Upper lobe of left lung (tissue), 6 donors: ENCODE measurements around the gene PRKD2. TPM values are rescaled to one million over a fixed set of nuclear protein-coding genes. Genes with fewer than 3 reads are reported as not detected.

Experiments
- ATAC-seq, 2 donors: fragments of 200-7000 bp; cut with Tn5 transposase; one replicate each; pipeline ENCODE4 v1.9.1; 2022; ENCODE audit warnings: mild to moderate bottlenecking in 2 of 2, moderate library complexity in 2 of 2; ENCODE audit not compliant: low FRiP score in 2 of 2
- DNase-seq, 2 donors: peaks; one replicate each; pipeline ENCODE4 v3.0.0-alpha.2; 2019 to 2020
- H3K27ac ChIP-seq, 4 donors: fragments of 200-600 bp; sonication (generic); one replicate each; pipeline ENCODE4 v1.5.1; 2016 to 2019
- H3K27me3 ChIP-seq, 4 donors: fragments of 200-600 bp; sonication (generic); one replicate each; pipeline ENCODE4 v1.5.1; 2017 to 2019
- H3K36me3 ChIP-seq, 4 donors: fragments of 200-600 bp; sonication (generic); one replicate each; pipeline ENCODE4 v1.5.1; 2016 to 2019
- H3K4me1 ChIP-seq, 4 donors: fragments of 200-600 bp; sonication (generic); one replicate each; pipeline ENCODE4 v1.5.1; 2018 to 2019
- H3K4me3 ChIP-seq, 4 donors: fragments of 200-600 bp; sonication (generic); one replicate each; pipeline ENCODE4 v1.5.1; 2017 to 2019; ENCODE audit warnings: mild to moderate bottlenecking in 2 of 4, moderate library complexity in 1 of 4
- H3K9me3 ChIP-seq, 4 donors: fragments of 200-600 bp; sonication (generic); one replicate each; pipeline ENCODE4 v1.5.1; 2018 to 2019
- EP300 ChIP-seq, 4 donors: sonication (generic); formaldehyde crosslinking; IDR thresholded peaks; one replicate each; pipeline ENCODE4 v1.5.1; 2017; ENCODE audit warnings: antibody characterized with exemption in 4 of 4, control low read depth in 2 of 4
- POLR2A ChIP-seq, 4 donors: fragments of 450-650 bp; IDR thresholded peaks; one replicate each; pipeline ENCODE4 v1.5.1; 2016 to 2017; ENCODE audit warnings: antibody characterized with exemption in 4 of 4, mild to moderate bottlenecking in 2 of 4
- POLR2AphosphoS5 ChIP-seq, 2 donors: sonication (generic); formaldehyde crosslinking; IDR thresholded peaks; one replicate each; pipeline ENCODE4 v1.5.1; 2017; ENCODE audit warnings: antibody characterized with exemption in 2 of 2
- WGBS, 2 donors: methylation state at CpG; one replicate each; pipeline ENCODE4 v1.1.5; 2017 to 2018; 5-methylcytosine and 5-hydroxymethylcytosine counted together
- total RNA-seq, 6 donors: library from RNA; depleted of rRNA in 4 of 6; stranded (reverse); fragments of >200 nt in 4 of 6; gene quantifications; one replicate each; pipeline versions ENCODE4 v1.1.0 to v1.2.1, GENCODE V29; 2016 to 2021
- TF ChIP-seq, protein P1 (sequence below), 6 experiments: fragments of 450-650 bp in 4 of 6; fragments of 200-600 bp in 2 of 6; sonication (generic) in 2 of 6; IDR thresholded peaks; one replicate each; pipeline ENCODE4 v1.5.1; 2016 to 2019; ENCODE audit warnings: antibody characterized with exemption in 6 of 6
- donor health status: DM: no; HTN: no; CAD: no; lungs with moderate emphysema.
- donor health status: DM: no; HTN: yes; CAD: no; lungs with severe emphysema.

PRKD2 gene
- total RNA-seq, 6 donors from 2014 or later: 25.2 to 65.4 (median 50.3) TPM

DNA sequence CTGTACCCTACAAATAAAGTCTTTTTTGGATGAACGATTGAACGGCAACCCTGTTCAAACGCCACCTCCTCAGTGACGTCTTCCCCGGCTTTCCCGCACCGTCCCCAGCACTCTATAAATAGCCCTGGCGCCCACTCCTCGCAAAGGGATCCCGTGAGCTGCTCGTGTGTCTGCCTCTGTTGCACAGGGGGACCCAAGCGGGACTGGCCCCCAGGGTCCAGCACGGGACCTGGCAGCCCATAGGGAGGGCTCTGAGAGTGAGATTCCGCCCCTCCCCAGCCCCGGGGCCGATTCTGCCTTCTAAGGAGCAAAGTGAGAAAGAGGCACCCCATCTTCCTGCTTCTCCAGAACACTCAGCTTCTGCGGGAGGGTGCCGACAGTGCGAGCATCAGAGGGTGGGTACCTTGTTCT is 20.9 kb upstream of the PRKD2 start:
- Histone ChIP-seq H3K27ac (peak overlapping the region; percentile 14 to 81 (median 67)), H3K36me3 (peaks cover 8 to 53% (median 38%) of the 10 kb centered on the region in 4 donors)
- WGBS, 2 donors: 80 to 90% methylated on average over 19 of the region's 19 CpGs

DNA sequence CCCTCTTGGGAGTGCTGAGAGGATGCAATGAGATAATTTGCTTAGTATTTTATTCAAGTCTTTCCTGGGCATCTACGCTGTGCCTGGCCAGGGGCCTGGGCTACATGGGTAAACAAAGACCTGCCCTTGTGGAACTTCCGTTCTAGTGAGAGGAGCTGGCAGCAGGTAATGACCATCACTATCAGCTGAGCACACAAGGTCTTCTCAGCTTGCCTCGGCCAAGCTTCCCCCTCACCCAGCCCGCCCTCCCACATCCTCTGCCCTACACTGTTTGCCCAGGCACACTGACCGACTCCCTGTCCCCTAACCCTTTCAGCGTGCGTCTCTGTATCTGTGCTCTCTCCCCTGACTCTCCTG is 20.4 kb upstream of the PRKD2 start:
- TF ChIP-seq, protein P1, sequence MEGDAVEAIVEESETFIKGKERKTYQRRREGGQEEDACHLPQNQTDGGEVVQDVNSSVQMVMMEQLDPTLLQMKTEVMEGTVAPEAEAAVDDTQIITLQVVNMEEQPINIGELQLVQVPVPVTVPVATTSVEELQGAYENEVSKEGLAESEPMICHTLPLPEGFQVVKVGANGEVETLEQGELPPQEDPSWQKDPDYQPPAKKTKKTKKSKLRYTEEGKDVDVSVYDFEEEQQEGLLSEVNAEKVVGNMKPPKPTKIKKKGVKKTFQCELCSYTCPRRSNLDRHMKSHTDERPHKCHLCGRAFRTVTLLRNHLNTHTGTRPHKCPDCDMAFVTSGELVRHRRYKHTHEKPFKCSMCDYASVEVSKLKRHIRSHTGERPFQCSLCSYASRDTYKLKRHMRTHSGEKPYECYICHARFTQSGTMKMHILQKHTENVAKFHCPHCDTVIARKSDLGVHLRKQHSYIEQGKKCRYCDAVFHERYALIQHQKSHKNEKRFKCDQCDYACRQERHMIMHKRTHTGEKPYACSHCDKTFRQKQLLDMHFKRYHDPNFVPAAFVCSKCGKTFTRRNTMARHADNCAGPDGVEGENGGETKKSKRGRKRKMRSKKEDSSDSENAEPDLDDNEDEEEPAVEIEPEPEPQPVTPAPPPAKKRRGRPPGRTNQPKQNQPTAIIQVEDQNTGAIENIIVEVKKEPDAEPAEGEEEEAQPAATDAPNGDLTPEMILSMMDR (IDR thresholded peaks at IDR 0.05): no peak
- no peak for TF ChIP-seq POLR2A (IDR thresholded peaks at IDR 0.05)
- no peak for TF ChIP-seq EP300 (IDR thresholded peaks at IDR 0.05)
- no peak for TF ChIP-seq POLR2AphosphoS5 (IDR thresholded peaks at IDR 0.05)
- DNase-seq (no peak), ATAC-seq (no peak)
- Histone ChIP-seq H3K4me1 (peaks cover 21 to 66% (median 33%) of the 10 kb centered on the region in 4 donors), H3K36me3 (peaks cover 8 to 58% (median 43%) of the 10 kb centered on the region in 4 donors), H3K9me3 (no peaks in the 10 kb centered on the region), H3K4me3 (no peak overlapping the region), H3K27ac (peak overlapping the region; percentile 63 to 81 (median 68)), H3K27me3 (no peaks in the 10 kb centered on the region)
- WGBS, 2 donors: 54 to 65% methylated on average over 7 of the region's 7 CpGs

More for the DNA sequence above, 20.9 kb upstream of the PRKD2 start:
- TF ChIP-seq POLR2A (IDR thresholded peaks at IDR 0.05) (no peak), POLR2AphosphoS5 (IDR thresholded peaks at IDR 0.05) (no peak), EP300 (IDR thresholded peaks at IDR 0.05) (no peak)
- TF ChIP-seq, protein P1 (IDR thresholded peaks at IDR 0.05): no peak
- H3K27me3 ChIP-seq: no peaks in the 10 kb centered on the region
- DNase-seq: peak in 1 of 2 donors; percentile 53
- H3K4me3 ChIP-seq: no peak overlapping the region
- no peaks in the 10 kb centered on the region for H3K9me3 ChIP-seq
- ATAC-seq: no peak
- H3K4me1 ChIP-seq: peaks cover 17 to 66% (median 30%) of the 10 kb centered on the region in 4 donors

- WGBS, 2 donors: 50 to 59% methylated on average over 20 to 22 of the region's 22 CpGs
- Histone ChIP-seq H3K9me3 (no peaks in the 10 kb centered on the region), H3K4me1 (peaks cover 26 to 68% (median 37%) of the 10 kb centered on the region in 4 donors), H3K27me3 (no peaks in the 10 kb centered on the region), H3K27ac (peak overlapping the region; percentile 63 to 81 (median 68)), H3K36me3 (peaks cover 8 to 63% (median 46%) of the 10 kb centered on the region in 4 donors), H3K4me3 (no peak overlapping the region)
- ATAC-seq (peak in 1 of 2 donors; percentile 24), DNase-seq (no peak)
- TF ChIP-seq, protein P1 (IDR thresholded peaks at IDR 0.05): no peak
- TF ChIP-seq EP300 (IDR thresholded peaks at IDR 0.05): no peak
- TF ChIP-seq POLR2A (IDR thresholded peaks at IDR 0.05): no peak
- no peak for TF ChIP-seq POLR2AphosphoS5 (IDR thresholded peaks at IDR 0.05)
Observed at GRCh38 chr19:46736531-46737297, 19.8 kb upstream of the PRKD2 start.

GRCh38 chr19:46733690-46734292 is 16.9 kb upstream of the PRKD2 start:
- H3K9me3 ChIP-seq: no peaks in the 10 kb centered on the region
- H3K27me3 ChIP-seq: no peaks in the 10 kb centered on the region
- ATAC-seq (peak in 1 of 2 donors; percentile 6), DNase-seq (no peak)
- WGBS, 2 donors: 64 to 82% methylated on average over 11 of the region's 11 CpGs
- H3K4me1 ChIP-seq: peaks cover 36 to 65% (median 48%) of the 10 kb centered on the region in 4 donors
- H3K36me3 ChIP-seq: peaks cover 20 to 90% (median 67%) of the 10 kb centered on the region in 4 donors
- no peak overlapping the region for H3K4me3 ChIP-seq
- peak overlapping the region; percentile 71 to 78 (median 74) for H3K27ac ChIP-seq
- TF ChIP-seq EP300 (IDR thresholded peaks at IDR 0.05) (no peak), POLR2AphosphoS5 (IDR thresholded peaks at IDR 0.05) (no peak), POLR2A (IDR thresholded peaks at IDR 0.05) (no peak)
- TF ChIP-seq, protein P1 (IDR thresholded peaks at IDR 0.05): no peak
